Activated T-cell treated with anti-CD3 and anti-CD28 coated beads, Interleukin-2, amount 50 U/mL, for 48 hours (primary cell): Measurements from ENCODE around the gene ZNF804A.
"Not testable (repeated sequence)": the region's sequence is repeated elsewhere in the genome, so short reads cannot be mapped to it uniquely, and the experiment has no call there.

Experiments
- DNase-seq, 2 experiments: peaks; one replicate each; pipeline ENCODE4 v3.0.0-alpha.2; 2020

The ZNF804A gene

DNA sequence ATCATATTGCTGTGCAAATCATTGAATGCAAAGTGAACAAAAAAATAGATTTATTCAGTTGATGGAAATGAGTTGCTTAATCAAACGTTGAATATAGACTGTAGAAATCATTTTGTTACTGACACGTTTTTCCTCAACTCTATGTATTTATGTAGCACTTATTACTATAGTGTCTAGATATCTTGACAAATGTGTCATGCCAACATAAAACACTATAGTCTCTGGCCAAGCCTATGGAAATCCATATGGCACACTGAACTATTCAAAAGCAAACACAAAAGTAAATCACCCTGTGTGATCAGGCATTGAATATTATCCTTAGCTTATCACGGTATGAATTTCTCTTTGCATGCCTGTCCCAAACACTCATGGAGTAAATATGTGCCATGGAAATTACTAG is 131.3 kb downstream of the ZNF804A start:
- DNase-seq: no peak

DNA sequence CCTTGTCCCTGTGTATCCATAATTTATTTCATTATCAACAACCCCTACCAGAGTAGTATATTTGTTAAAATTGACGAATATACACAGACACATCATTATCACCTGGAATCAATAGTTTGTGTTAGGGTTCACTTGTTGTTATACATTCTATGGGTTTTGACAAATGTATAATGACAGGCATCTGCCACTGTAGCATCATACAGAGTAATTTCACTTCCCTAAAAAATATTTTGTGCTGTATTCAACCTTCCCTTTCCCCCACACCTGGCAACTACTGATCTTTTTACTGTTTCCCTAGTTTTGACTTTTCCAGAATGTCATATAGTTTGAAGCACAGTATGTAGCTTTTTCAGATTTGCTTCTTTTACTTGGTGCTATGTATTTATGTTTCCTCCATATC is 132.0 kb downstream of the ZNF804A start:
- no peak for DNase-seq

DNA sequence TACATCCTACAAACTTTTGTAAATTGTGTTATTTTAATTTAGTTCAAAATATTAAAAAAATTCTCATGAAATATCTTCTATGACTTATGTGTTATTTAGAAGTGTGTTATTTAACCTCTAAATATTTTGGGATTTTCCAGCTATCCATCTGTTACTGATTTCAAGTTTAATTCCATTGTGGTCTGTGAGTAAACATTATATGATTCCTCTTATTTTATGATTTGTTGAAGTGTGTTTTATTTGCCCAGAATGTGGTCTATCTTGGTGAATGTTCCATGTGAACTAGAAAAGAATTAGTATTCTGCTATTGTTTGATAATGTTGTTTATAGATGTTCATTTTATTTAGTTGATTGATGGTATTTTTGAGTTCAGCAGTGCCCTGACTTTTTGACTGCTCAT is 136.0 kb downstream of the ZNF804A start:
- no peak for DNase-seq

DNA sequence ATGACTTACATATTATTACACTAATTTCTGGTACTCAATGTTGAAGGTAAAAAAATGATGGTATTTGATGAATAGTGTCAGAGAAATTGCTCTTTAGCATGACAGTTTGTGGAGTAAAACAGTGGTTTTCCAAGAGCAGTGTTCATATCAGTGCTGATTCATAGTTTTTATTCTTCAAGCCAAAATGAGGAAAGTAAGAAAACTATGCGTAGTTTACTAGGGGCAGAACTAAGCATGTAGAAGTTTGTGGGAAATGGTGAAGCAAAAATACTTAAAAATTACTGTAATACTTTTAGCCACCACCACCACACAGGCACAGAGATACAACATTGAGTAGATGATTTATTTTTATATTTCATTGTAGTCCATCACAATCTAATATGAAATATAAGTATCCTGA is 137.3 kb downstream of the ZNF804A start:
- no peak for DNase-seq

DNA sequence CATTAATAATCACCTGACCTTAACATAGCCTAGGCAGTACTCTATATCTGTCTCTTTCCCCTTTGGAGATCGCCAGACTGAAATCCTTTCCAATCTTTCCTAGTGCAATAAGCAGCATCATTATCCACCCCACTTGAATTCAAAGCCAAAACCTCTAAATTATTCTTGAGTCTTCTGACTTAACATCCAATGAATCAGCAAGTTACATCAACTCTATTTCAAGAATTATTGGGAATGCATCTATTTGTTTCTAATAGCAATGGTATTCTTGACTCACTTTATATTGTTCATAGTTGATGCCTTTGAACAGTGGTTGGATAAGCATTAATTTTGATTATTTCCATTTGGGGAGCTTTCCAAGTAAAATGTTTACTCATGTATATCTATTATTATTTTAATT is 144.8 kb downstream of the ZNF804A start:
- DNase-seq: no peak

DNA sequence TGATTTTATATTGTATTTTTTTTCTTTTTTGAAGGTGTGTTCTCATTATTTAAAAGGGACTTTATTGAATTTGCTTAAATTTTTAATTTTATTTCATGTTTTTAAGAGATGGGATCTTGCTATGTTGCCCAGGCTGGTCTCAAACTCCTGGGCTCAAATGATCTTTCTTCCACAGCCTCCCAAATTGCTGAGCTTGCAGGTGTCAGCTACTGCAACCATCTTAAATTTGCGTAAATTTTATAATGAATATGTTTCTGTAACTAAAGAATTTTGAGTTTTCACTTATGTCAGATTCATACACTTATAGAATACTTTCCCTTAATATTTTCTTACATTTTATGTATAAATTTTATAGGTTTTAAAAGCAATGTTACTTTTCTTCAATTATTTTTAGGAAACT is 157.8 kb downstream of the ZNF804A start:
- no peak for DNase-seq

DNA sequence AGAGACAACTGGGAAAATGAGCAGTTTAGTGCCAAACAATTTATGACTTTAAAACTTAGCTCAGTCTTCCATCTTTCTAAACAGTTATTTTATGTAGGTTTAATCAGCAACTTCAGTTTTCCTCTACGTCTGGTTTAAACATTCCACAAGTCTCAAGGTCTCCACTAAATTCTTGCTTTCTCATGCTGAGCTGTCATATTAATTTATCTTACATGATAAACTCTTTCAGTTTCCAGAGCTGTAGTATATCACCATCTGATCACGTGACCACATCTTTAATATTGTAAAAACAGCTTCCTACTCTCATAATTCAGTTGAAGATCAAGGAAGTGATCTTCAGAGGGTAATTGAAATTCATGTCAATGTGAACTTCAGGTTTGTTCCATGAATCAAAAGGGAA is 158.6 kb downstream of the ZNF804A start:
- DNase-seq: no peak

DNA sequence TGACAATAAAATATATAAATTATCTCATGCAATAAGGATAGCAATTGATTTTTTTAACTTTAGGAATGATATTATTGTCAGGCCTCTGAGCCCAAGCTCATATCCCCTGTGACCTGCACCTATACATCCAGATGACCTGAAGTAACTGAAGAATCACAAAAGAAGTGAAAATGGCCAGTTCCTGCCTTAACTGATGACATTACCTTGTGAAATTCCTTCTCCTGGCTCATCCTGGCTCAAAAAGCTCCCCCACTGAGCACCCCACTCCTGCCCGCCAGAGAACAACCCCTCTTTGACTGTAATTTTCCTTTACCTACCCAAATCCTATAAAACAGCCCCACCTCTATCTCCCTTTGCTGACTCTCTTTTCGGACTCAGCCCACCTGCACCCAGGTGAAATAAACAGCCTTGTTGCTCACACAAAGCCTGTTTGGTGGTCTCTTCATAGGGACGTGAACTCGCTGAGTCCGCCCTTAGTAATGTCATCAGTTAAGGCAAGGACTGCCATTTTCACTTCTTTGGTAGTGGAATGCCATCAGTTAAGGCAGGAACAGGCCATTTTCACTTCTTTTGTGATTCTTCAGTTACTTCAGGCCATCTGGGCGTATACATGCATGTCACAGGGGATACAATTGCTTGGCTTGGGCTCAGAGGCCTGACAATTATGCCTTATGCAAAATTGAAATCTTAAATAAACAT is 161.4 kb downstream of the ZNF804A start:
- DNase-seq: not testable (repeated sequence)

DNA sequence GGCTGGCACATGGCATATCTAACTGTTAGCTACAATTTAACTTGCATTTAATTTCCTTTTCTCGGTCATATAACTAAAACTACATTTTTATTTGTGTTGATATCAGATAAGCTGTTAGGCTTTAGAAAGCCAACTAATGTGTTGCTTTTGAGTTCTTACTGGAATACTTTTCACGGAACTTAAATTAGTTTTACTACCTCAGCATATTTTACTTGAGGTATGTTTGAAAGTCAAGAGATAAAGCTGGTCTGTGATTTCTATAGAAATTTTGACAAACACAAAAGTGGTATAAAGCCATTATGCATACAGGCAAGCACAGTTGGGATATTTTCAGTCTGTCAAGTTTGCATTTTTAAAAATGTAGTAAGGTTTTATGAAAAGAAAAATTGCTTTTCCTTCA is 162.6 kb downstream of the ZNF804A start:
- DNase-seq: no peak

DNA sequence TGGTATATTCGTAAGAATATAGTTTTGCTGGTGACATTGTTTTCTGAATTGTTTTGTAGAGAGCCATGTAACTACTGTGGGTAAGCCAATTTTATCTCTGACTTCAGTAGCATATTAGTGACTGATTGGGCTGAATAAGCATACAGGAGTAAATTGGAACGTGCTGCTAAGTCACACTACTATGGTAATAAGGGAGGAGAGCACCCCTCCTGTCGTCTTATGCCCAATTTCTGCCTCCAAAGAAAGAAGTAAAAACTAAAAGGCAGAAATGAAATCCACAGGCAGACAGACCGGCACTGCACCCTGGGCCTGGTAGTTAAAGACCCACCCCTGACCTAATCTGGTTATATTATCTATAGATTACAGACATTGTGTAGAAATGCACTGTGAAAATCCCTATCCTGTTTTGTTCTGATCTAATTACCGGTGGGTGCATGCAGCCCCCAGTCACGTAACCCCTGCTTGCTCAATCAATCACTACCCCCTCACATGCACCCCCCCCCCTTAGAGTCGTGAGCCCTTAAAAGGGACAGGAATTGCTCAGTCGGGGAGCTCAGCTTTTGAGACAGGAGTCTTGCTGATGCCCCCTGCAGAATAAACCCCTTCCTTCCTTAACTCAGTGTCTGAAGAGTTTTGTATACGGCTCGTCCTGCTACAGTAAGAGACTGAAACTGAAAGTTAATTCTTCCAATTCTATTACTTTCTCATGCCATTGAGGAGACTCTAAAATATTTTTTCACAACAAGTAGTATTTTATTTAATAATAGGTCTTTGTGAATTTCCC is 167.0 kb downstream of the ZNF804A start:
- DNase-seq: no peak

DNA sequence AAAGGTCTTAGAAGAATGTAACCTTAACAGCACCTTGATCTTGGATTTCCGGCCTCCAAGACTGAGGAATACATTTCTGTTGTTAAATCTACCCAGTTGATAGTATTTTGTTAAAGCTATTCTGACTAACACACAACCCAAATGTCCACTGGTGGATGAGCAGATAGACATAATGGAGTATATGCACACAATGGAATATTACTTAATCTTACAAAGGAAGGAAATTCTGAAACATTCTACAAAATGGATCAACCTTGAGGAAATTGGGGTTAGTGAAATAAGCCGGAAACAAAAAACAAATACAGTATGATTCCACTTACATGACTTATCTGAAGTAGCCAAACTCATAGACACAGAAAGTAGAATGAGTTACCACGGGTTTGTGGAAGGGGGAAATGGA is 168.7 kb downstream of the ZNF804A start:
- no peak for DNase-seq

DNA sequence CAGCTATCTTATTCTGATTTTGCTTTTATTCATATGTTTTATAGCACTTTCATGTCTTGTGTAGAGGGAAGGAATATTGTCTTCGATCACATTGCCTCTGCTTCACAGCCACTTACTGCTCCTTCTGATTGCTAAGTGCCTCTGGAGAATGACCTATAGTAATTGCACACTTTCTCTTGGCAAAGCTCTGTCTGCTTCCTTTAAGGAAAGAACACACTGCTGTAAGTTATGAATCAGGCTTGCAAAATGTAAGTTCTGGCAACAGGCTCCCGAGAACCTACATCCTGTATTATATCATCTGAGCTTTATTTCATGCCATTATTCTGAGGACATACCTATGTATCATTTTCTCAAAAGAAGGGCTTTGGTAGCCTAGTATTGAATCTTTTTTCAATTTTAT is 170.7 kb downstream of the ZNF804A start:
- DNase-seq: no peak

DNA sequence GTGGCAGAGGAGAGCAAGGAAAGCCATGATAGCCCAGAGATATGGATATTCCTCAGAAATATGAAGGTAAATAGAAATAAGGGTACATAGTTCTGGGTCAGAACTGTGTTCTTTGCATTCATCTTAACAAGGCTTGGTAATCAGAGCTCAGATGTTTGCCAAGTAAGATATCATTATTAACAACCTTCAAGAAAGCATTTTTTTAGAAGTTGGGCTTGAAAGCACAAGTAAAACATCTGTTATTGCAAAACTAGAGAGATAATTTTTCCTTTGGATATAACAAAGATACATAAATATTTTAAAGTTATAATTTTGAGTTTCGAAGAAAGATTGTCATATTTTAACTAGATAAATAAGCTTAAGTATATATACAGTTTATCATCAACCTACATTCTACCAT is 171.4 kb downstream of the ZNF804A start:
- DNase-seq: no peak

DNA sequence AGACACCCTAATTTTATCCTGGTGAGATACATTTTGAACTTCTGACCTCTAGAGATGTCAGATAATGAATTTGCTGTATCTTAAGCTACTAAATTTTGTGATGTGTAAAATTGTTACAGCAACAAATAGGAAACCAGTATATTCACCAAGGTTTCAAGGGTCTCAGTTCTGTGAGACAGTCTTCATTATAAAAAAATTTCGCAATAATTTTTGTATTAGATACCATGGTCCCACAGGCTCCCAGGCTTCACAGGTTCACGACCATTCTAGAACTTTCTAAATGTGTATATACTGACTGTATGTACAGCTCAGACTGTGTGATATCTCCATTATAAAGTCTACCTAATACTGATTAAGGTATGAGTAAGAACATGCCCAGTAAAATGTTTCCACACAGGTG is 181.4 kb downstream of the ZNF804A start:
- no peak for DNase-seq

DNA sequence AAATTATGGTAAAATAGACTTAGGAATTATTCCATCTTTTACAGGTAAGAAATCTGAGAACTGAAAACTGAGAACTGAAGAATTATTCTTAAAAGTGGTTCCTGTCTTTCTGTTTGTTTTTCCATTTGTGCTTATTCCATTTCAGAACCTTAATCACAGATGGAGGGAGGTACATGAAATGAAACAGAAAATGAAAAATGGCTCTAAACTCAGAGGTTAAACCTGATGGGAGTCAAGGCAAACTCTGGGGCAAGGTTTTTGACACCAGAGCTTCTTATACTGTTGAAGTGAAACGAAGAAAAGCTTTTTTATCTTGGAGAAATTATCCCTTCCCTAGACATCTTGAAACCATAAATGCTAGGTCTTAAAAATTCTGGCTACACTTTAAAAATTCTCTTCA is 182.1 kb downstream of the ZNF804A start:
- DNase-seq: no peak

DNA sequence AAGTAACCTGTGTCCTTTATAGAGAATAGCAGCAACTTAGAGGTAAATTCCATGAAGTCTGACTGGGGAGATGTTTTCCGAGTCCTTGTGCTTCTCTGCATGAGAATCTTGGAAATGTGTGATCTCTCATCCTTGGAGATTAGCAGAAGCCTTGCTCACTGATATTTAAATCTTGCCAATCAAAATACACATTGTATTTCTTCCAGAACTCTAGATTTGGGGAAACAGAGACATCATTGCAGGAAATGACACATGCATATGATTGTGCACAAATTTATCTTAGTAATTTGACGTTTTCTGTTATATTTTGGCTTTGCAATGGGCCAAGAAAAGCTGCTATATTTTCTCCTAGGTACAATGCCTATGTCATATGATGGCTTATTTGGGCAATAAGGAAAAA is 182.6 kb downstream of the ZNF804A start:
- no peak for DNase-seq

DNA sequence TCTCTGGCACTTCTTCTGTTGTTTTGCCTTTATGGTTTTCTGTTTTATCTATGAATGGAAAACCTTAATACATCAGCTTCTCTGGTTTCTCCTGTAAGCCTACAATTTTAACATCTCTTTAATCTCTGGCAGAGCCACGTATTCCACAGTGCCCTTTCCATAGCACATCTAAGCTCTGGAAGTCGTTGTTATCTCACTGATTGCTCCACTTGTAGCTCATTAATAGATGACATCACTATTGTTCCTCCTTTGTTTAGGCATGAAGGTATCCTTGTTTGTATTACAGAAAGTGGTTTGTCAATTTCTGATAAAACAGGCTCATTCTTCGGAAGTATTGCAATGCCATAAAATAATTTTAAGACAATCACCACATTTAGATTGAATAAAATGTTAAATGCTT is 185.2 kb downstream of the ZNF804A start:
- DNase-seq: no peak

DNA sequence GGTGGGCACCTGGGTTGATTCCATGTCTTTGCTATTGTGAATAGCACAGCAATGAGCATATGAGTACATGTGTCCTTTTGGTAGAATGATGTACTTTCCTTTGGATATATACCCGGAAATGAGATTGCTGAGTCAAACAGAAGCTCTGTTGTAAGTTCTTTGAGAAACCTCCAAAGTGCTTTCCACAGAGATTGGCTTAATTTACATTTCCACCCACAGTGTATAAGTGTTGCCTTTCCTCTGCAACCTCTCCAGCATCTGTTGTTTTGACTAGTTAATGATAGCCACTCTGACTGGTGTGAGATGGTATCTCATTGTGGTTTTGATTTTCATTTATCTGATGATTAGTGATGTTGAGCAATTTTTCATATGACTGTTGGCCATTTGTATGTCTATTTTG is 194.8 kb downstream of the ZNF804A start:
- DNase-seq: no peak

DNA sequence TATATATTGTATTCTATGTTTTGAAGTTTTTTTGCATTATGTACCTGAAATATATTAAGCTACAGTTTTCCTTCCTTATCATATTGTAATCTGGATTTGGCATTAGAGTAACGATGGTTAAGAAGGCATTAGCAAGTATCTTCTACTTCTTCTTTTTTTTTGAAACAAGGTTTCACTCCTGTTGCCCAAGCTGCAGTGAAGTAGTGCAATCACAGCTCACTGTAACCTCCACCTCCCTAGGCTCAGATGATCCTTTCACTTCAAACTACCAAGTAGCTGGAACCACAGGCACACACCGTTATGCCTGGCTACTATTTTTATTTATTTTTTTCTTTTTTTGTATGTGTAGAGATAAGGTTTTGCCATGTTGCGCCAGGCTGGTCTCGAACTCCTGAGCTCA is 201.1 kb downstream of the ZNF804A start:
- no peak for DNase-seq

DNA sequence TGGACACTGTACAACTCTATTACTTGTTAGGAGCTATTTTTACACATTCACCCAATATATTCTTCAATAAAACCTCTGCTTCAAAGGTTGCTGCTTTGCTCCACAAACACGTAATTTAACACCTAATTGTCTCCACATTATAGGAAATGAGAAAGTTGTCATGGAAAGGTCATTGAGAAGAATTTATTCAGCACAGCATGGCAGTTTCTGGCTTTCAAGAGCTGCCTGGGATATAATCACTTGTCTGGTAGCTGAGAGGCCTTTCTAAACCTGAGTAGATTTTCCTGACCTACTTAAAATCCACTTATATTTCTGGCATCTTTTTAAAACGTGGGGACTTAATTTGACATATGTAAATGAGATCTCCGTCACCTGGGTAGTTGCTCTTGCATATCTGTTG is 216.1 kb downstream of the ZNF804A start:
- no peak for DNase-seq

DNA sequence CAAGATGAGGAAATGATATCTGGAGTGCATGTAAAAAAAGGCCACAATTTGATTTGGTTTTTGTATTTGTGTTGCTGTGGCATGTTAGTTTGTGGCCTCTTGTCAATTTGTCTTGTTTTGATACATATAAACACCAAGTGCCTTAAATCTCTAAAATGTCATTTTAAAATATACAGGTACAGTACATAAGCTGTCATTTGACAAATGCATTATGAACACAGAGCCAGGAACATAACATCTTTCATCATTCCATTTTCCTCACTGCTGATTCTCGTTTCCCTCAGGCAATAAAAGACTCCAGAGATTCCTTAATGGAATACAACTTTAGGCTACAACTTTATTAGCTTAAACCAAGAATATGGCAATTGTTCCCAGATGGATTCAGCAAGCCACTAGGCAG is 217.5 kb downstream of the ZNF804A start:
- no peak for DNase-seq

DNA sequence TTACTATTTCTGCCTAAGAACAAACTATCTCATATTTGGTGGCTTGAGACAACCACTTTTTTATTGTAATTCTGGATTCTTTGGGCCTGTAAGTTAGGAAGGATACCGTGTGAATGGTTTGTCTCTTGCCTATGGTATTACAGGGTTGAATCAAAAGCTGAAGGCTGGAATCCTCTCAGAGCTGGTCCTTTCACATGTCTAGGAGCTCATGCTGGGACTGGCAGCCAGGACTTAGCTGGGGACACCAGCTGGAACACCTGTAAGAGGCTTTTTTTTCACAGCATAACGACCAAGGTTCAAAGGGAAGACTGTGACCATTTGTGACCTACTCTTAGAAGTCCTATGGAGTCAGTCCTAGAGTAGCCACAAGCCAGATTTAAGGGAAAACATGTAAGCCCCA is 226.3 kb downstream of the ZNF804A start:
- no peak for DNase-seq

DNA sequence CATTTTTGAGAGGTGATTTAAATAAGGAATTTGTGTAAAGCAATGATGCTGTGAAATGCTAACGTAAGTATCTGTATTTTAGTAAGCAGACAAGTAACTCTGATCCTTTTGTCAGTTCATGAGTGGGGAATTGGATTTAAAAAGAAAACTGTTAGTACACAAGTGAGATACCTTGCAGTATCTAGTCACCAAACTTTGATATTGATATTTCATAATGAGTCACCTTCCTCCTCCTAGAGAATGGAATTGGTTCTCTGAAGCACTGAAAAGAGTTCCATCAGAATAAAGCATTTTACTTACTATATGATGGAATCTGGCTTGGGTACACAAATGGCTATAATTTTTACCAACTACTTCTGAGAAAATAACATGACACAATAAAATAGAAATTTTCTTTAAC is 232.2 kb downstream of the ZNF804A start:
- DNase-seq: no peak

DNA sequence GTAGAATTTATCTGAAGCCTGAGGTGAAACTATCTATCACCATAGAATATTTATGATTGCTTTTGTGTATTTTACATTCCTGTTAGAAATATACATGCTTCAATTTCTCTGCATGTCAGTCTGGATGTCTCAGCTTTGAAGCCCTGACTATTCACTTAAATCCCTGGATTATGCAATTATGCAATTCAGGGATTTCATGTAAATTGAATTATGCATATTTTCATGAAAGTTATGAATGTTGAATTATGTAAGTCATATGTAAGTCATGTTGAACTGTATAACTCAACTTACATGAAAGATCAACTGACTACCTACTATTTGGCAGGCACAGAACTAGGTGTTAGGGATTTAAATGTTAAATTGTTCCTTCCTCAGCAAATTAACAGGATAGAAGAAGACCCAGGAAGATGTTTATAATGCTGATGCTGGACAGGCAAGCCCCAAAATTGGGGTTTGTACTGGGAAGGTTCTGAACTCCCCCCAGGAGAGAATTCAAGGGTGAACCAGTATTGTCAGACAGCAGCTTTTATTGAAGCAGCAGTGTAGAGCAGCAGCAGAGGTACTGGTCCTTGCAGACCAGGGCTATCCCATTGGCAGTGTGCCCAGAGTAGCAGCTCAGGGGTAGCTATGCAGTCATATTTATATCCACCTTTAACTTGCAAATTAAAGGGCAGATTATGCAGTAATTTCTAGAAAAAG is 236.5 kb downstream of the ZNF804A start:
- DNase-seq: no peak
